GM18526 (cell line): ENCODE results near the gene CNTRL.

Experiments
- POLR2A ChIP-seq: IDR thresholded peaks from 3 replicates; pipeline ENCODE4 v1.6.1; 2011; ENCODE audit not compliant: insufficient read length; ENCODE audit errors: extremely low read depth

Gene CNTRL

GRCh38 chr9:121153642-121154041, 78.9 kb downstream of the CNTRL start:
- TF ChIP-seq POLR2A: no peak

- no peak for TF ChIP-seq POLR2A
These were observed 80.0 kb downstream of the CNTRL start for GRCh38 chr9:121154782-121155181.

- no peak for TF ChIP-seq POLR2A
These were observed 81.5 kb downstream of the CNTRL start for GRCh38 chr9:121156263-121156731.

GRCh38 chr9:121157939-121158338, 83.2 kb downstream of the CNTRL start:
- no peak for TF ChIP-seq POLR2A

- no peak for TF ChIP-seq POLR2A
These were observed 85.3 kb downstream of the CNTRL start for GRCh38 chr9:121160025-121160424.

- TF ChIP-seq POLR2A: no peak
These were observed 93.3 kb downstream of the CNTRL start for GRCh38 chr9:121168052-121168451.

- TF ChIP-seq POLR2A: no peak
These were observed 94.4 kb downstream of the CNTRL start for GRCh38 chr9:121169094-121169601.

- no peak for TF ChIP-seq POLR2A
These were observed 96.5 kb downstream of the CNTRL start for GRCh38 chr9:121171236-121171635.

- no peak for TF ChIP-seq POLR2A
These were observed 98.2 kb downstream of the CNTRL start for GRCh38 chr9:121172726-121173487.

GRCh38 chr9:121173501-121173900, 98.7 kb downstream of the CNTRL start:
- no peak for TF ChIP-seq POLR2A

GRCh38 chr9:121178676-121179372, 104.1 kb downstream of the CNTRL start:
- no peak for TF ChIP-seq POLR2A

GRCh38 chr9:121179930-121180681, 105.4 kb downstream of the CNTRL start:
- no peak for TF ChIP-seq POLR2A

GRCh38 chr9:121182101-121182836, 107.5 kb downstream of the CNTRL start:
- TF ChIP-seq POLR2A: no peak

- TF ChIP-seq POLR2A: no peak
These were observed 108.2 kb downstream of the CNTRL start for GRCh38 chr9:121182989-121183388.
